SK-N-MC (cell line): ENCODE measurements around the gene CIAO1.

ENCODE experiments used
- EZH2 ChIP-seq: fragments of 200-600 bp; sonication (generic); IDR thresholded peaks from one replicate; pipeline ENCODE4 v1.6.1; 2017; ENCODE audit warnings: antibody characterized with exemption
- POLR2AphosphoS5 ChIP-seq: IDR thresholded peaks from 2 replicates; pipeline ENCODE4 v1.6.1; 2012; ENCODE audit warnings: mild to moderate bottlenecking, low read depth, low read length, borderline replicate concordance

DNA sequence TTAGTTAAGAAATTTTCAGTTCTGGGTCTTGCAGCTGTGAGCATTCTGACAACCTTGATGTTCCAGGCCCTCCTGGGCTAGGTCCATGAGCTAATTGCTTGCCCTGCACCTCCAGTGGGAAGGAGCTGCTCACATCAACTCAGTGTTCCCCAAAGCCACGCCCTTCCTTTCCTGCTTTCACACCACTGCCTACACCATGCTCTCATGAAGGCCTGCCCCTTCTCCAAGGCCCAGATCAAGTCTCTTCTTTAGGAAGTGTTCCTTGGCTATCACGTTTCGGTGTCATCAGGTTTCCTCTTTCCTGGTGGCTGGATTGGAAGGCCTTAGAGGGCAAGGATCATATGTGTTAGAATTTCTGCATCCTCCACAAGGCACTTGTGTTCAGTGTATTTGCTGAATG, 19.0 kb upstream of the CIAO1 start:
- TF ChIP-seq EZH2 (no peak), POLR2AphosphoS5 (no peak)
